HepG2 (cell line): Measurements from ENCODE around the gene C20orf204. TPM values are rescaled to one million over a fixed set of nuclear protein-coding genes. Genes with fewer than 3 reads are reported as not detected.

ENCODE experiments used
- ATM ChIP-seq: fragments of 450-650 bp; IDR thresholded peaks from 2 replicates; pipeline ENCODE4 v1.7.1; 2017; ENCODE audit warnings: mild to moderate bottlenecking, borderline replicate concordance
- EHMT2 ChIP-seq: fragments of 200-600 bp; sonication (generic); IDR thresholded peaks from 2 replicates; pipeline ENCODE4 v1.7.0; 2017; ENCODE audit warnings: antibody characterized with exemption, low read depth, low read length, borderline replicate concordance
- FOXC1 ChIP-seq: sonication (generic); formaldehyde crosslinking; IDR thresholded peaks from 2 replicates; pipeline ENCODE4 v1.8.0; 2022; ENCODE audit warnings: mild to moderate bottlenecking, missing genetic modification reagents, borderline replicate concordance
- GATAD1 ChIP-seq: IDR thresholded peaks from 2 replicates; pipeline ENCODE4 v1.6.1; 2016; ENCODE audit warnings: missing genetic modification reagents, missing compliant biosample characterization
- HES4 ChIP-seq: sonication (generic); formaldehyde crosslinking; IDR thresholded peaks from 2 replicates; pipeline ENCODE4 v1.9.0; 2021; ENCODE audit warnings: mild to moderate bottlenecking, missing genetic modification reagents, borderline replicate concordance
- IKZF4 ChIP-seq: sonication (generic); formaldehyde crosslinking; IDR thresholded peaks from 2 replicates; pipeline ENCODE4 v1.5.1; 2020; ENCODE audit warnings: borderline replicate concordance, mild to moderate bottlenecking, low read depth, missing genetic modification reagents; ENCODE audit errors: not compliant biosample characterization
- MEIS2 ChIP-seq: sonication (generic); formaldehyde crosslinking; IDR thresholded peaks from 2 replicates; pipeline ENCODE4 v1.9.0; 2021; ENCODE audit warnings: mild to moderate bottlenecking, missing genetic modification reagents
- PHF8 ChIP-seq: sonication (generic); formaldehyde crosslinking; IDR thresholded peaks from 2 replicates; pipeline ENCODE4 v1.5.0; 2020; ENCODE audit warnings: missing genetic modification reagents
- RARA ChIP-seq: IDR thresholded peaks from 2 replicates; pipeline ENCODE4 v1.6.1; 2016; ENCODE audit warnings: missing genetic modification reagents, missing compliant biosample characterization
- SMAD9 ChIP-seq: sonication (generic); formaldehyde crosslinking; IDR thresholded peaks from 2 replicates; pipeline ENCODE4 v1.5.1; 2020; ENCODE audit warnings: mild to moderate bottlenecking, missing genetic modification reagents
- TBX3 ChIP-seq: fragments of 450-650 bp; IDR thresholded peaks from 2 replicates; pipeline ENCODE4 v1.6.1; 2017; ENCODE audit warnings: antibody characterized with exemption, mild to moderate bottlenecking, inconsistent platforms, borderline replicate concordance
- ZNF101 ChIP-seq: sonication (generic); formaldehyde crosslinking; IDR thresholded peaks from 2 replicates; pipeline ENCODE4 v1.4.0; 2020; ENCODE audit warnings: mild to moderate bottlenecking, low read depth, missing genetic modification reagents, borderline replicate concordance
- ZNF12 ChIP-seq: sonication (generic); formaldehyde crosslinking; IDR thresholded peaks from 2 replicates; pipeline ENCODE4 v1.5.0; 2020; ENCODE audit warnings: missing genetic modification reagents
- ZNF451 ChIP-seq: sonication (generic); formaldehyde crosslinking; IDR thresholded peaks from 2 replicates; pipeline ENCODE4 v1.5.0; 2020; ENCODE audit warnings: mild to moderate bottlenecking, missing genetic modification reagents
- ZNF460 ChIP-seq: sonication (generic); formaldehyde crosslinking; IDR thresholded peaks from 2 replicates; pipeline ENCODE4 v1.5.1; 2020; ENCODE audit warnings: missing genetic modification reagents, mild to moderate bottlenecking, borderline replicate concordance
- ZNF547 ChIP-seq: sonication (generic); formaldehyde crosslinking; IDR thresholded peaks from 2 replicates; pipeline ENCODE4 v1.5.1; 2020; ENCODE audit warnings: mild to moderate bottlenecking, missing genetic modification reagents
- ZNF589 ChIP-seq: sonication (generic); formaldehyde crosslinking; conservative IDR thresholded peaks from 2 replicates; pipeline ENCODE4 v1.8.0; 2022; ENCODE audit warnings: mild to moderate bottlenecking, moderate library complexity, missing genetic modification reagents
- ZNF607 ChIP-seq: sonication (generic); formaldehyde crosslinking; IDR thresholded peaks from 2 replicates; pipeline ENCODE4 v1.5.1; 2020; ENCODE audit warnings: missing genetic modification reagents, mild to moderate bottlenecking, borderline replicate concordance
- ZNF781 ChIP-seq: sonication (generic); formaldehyde crosslinking; IDR thresholded peaks from 2 replicates; pipeline ENCODE4 v1.5.1; 2020; ENCODE audit warnings: borderline replicate concordance, mild to moderate bottlenecking, missing genetic modification reagents; ENCODE audit errors: not compliant biosample characterization
- polyA plus RNA-seq, 8 experiments: library from polyadenylated mRNA; depleted of rRNA in 3 of 8; stranded (reverse) in 7 of 8; unstranded in 1 of 8; fragments of >200 nt; fragmentation: Illumina TruSeq in 4 of 8; extraction: Trizol in 4 of 8; gene quantifications; 2 replicates each; pipeline versions ENCODE4 v1.2.1 to v1.2.3, GENCODE V29; 2011 to 2016; ENCODE audit warnings: low read depth in 4 of 8, missing spikeins in 1 of 8, mixed read lengths in 1 of 8; ENCODE audit not compliant: insufficient read depth in 1 of 8
- total RNA-seq, 5 experiments: library from RNA; depleted of rRNA; stranded (reverse); fragments of >200 nt; fragmentation: Illumina TruSeq; extraction: Trizol; gene quantifications; 2 replicates each; pipeline ENCODE4 v1.2.3, GENCODE V29; 2016; ENCODE audit warnings: low read depth in 1 of 5
- TF ChIP-seq, protein P1 (sequence below): IDR thresholded peaks from 2 replicates; pipeline ENCODE4 v1.6.1; 2016; ENCODE audit warnings: missing compliant biosample characterization, missing genetic modification reagents, borderline replicate concordance
- TF ChIP-seq, protein P2 (sequence below): sonication (generic); formaldehyde crosslinking; IDR thresholded peaks from 2 replicates; pipeline ENCODE4 v1.5.0; 2020; ENCODE audit warnings: missing genetic modification reagents
- TF ChIP-seq, protein P3 (sequence below): sonication (generic); formaldehyde crosslinking; IDR thresholded peaks from 2 replicates; pipeline ENCODE4 v1.4.0; 2020; ENCODE audit warnings: missing genetic modification reagents, borderline replicate concordance
- TF ChIP-seq, protein P4 (sequence below): sonication (generic); formaldehyde crosslinking; IDR thresholded peaks from 2 replicates; pipeline ENCODE4 v1.5.1; 2020; ENCODE audit warnings: mild to moderate bottlenecking, missing genetic modification reagents, borderline replicate concordance

Gene C20orf204
- total and polyA plus RNA-seq, 2 of the 13 experiments (the other 11 are each of a cell fraction or from before 2014, with no cell fraction given) = 22.1 to 80.0 TPM

DNA sequence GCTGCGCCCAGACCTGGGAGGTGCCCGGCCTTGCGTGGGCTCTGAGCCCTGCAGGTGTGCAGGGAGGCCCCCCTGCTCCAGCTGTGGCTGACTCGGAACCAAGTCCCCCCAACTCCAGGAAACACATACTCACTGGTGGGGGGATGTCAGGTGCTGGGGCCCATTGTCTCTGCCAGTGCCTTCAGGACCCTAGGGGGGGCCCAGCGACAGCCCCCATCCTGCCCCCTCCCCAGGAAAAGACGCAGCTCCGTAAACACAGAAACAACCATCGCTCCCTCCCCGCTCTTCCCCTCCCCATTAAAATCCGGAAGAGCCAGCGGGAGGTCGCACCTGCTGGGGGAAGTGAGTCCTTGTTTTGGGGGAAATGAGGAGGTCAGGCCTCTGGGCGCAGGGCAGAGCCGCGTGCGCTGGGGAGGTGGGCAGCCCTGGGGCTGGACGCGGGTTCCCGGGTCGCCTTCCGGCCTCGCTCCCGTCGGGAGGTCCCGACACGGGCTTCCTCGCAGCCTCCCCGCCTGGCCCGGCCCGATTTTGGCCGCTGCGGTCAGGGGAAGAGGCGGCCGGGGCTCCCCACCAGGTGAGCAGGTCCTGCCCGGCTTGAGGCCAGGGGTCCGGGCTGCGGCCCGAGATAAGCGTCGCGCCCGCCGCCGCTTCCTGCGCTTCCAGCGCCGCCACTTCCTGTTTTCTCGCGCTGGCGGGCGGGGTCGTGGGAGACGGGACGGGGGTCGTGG, 6.2 kb downstream of the C20orf204 start (continued):
- TF ChIP-seq, protein P1, sequence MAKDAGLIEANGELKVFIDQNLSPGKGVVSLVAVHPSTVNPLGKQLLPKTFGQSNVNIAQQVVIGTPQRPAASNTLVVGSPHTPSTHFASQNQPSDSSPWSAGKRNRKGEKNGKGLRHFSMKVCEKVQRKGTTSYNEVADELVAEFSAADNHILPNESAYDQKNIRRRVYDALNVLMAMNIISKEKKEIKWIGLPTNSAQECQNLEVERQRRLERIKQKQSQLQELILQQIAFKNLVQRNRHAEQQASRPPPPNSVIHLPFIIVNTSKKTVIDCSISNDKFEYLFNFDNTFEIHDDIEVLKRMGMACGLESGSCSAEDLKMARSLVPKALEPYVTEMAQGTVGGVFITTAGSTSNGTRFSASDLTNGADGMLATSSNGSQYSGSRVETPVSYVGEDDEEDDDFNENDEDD (CRISPR knock-in tag) = peak; percentile 79; the same call in 1 of the 2 replicates
- TF ChIP-seq IKZF4 (CRISPR knock-in tag) (peak; percentile 22), GATAD1 (CRISPR knock-in tag) (peak; percentile 43), ZNF101 (CRISPR knock-in tag) (0 out of 2 replicates have a peak, but pooled peaks have one; percentile 48), RARA (peak; percentile 11; the same call in 1 of the 2 replicates), FOXC1 (CRISPR knock-in tag) (peak; percentile 90), ZNF451 (CRISPR knock-in tag) (peak; percentile 73), SMAD9 (0 out of 2 replicates have a peak, but pooled peaks have one; percentile 45), ZNF460 (CRISPR knock-in tag) (no peak), TBX3 (no peak), EHMT2 (no peak), ATM (no peak), ZNF781 (CRISPR knock-in tag) (no peak), ZNF547 (CRISPR knock-in tag) (peak; percentile 78), HES4 (peak; percentile 80; the same call in 1 of the 2 replicates), MEIS2 (CRISPR knock-in tag) (peak; percentile 61; the same call in 1 of the 2 replicates), PHF8 (peak; percentile 87), ZNF607 (CRISPR knock-in tag) (peak; percentile 79), ZNF589 (CRISPR knock-in tag) (0 out of 2 replicates have a peak, but pooled peaks have one; percentile 32), ZNF12 (CRISPR knock-in tag) (peak; percentile 64; the same call in 1 of the 2 replicates)
- TF ChIP-seq, protein P2, sequence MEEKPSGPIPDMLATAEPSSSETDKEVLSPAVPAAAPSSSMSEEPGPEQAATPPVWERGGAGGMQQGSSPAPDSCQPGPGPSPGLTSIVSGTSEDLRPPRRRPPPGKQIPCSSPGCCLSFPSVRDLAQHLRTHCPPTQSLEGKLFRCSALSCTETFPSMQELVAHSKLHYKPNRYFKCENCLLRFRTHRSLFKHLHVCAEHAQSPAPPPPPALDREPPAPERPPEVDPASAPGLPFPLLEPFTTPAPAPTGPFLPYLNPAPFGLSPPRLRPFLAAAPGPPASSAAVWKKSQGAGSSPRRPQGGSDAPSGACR (CRISPR knock-in tag) = peak; percentile 71; the same call in 1 of the 2 replicates
- TF ChIP-seq, protein P3, sequence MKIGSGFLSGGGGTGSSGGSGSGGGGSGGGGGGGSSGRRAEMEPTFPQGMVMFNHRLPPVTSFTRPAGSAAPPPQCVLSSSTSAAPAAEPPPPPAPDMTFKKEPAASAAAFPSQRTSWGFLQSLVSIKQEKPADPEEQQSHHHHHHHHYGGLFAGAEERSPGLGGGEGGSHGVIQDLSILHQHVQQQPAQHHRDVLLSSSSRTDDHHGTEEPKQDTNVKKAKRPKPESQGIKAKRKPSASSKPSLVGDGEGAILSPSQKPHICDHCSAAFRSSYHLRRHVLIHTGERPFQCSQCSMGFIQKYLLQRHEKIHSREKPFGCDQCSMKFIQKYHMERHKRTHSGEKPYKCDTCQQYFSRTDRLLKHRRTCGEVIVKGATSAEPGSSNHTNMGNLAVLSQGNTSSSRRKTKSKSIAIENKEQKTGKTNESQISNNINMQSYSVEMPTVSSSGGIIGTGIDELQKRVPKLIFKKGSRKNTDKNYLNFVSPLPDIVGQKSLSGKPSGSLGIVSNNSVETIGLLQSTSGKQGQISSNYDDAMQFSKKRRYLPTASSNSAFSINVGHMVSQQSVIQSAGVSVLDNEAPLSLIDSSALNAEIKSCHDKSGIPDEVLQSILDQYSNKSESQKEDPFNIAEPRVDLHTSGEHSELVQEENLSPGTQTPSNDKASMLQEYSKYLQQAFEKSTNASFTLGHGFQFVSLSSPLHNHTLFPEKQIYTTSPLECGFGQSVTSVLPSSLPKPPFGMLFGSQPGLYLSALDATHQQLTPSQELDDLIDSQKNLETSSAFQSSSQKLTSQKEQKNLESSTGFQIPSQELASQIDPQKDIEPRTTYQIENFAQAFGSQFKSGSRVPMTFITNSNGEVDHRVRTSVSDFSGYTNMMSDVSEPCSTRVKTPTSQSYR (CRISPR knock-in tag) = peak; percentile 29; the same call in 1 of the 2 replicates
- TF ChIP-seq, protein P4, sequence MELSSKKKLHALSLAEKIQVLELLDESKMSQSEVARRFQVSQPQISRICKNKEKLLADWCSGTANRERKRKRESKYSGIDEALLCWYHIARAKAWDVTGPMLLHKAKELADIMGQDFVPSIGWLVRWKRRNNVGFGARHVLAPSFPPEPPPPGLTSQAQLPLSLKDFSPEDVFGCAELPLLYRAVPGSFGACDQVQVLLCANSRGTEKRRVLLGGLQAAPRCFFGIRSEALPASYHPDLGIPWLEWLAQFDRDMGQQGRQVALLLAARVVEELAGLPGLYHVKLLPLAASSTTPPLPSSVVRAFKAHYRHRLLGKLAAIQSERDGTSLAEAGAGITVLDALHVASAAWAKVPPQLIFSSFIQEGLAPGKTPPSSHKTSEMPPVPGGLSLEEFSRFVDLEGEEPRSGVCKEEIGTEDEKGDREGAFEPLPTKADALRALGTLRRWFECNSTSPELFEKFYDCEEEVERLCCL (CRISPR knock-in tag) = no peak; the same call in 1 of the 2 replicates
